Prostate gland (tissue), 2 donors: ENCODE measurements around the gene SPC24. TPM values are rescaled to one million over a fixed set of nuclear protein-coding genes. Genes with fewer than 3 reads are reported as not detected.
"Not testable (repeated sequence)": the region's sequence is repeated elsewhere in the genome, so short reads cannot be mapped to it uniquely, and the experiment has no call there.

Experiments
- DNase-seq: peaks from one replicate; pipeline ENCODE4 v3.0.0-alpha.2; 2019; ENCODE audit warnings: low spot score
- H3K27ac ChIP-seq, 2 donors: fragments of 200-600 bp; sonication (generic); 2 replicates each; pipeline ENCODE4 v1.5.1; 2017 to 2019
- H3K27me3 ChIP-seq: fragments of 200-600 bp; sonication (generic); replicated peaks from 2 replicates; pipeline ENCODE4 v1.5.1; 2019; ENCODE audit not compliant: insufficient read depth
- H3K36me3 ChIP-seq, 2 donors: fragments of 200-600 bp; sonication (generic); 1 replicate in 1 of 2; 2 replicates in 1 of 2; pipeline versions ENCODE4 v1.5.1 to v1.8.1; 2017 to 2019
- H3K4me1 ChIP-seq: fragments of 200-600 bp; sonication (generic); replicated peaks from 2 replicates; pipeline ENCODE4 v1.5.1; 2019
- H3K4me3 ChIP-seq, 2 donors: fragments of 200-600 bp; sonication (generic); 2 replicates each; pipeline ENCODE4 v1.5.1; 2017 to 2019
- H3K9me3 ChIP-seq: fragments of 200-600 bp; sonication (generic); 2 replicates; pipeline ENCODE4 v1.5.1; 2017
- CTCF ChIP-seq, 4 experiments: fragments of 200-600 bp in 2 of 4; fragments of 450-650 bp in 2 of 4; sonication (generic) in 2 of 4; IDR thresholded peaks; 1 replicate in 3 of 4; 2 replicates in 1 of 4; pipeline ENCODE4 v1.5.1; 2016 to 2019; ENCODE audit warnings: antibody characterized with exemption in 4 of 4, mild to moderate bottlenecking in 2 of 4, moderate library complexity in 2 of 4
- POLR2A ChIP-seq: fragments of 450-650 bp; IDR thresholded peaks from one replicate; pipeline ENCODE4 v1.6.1; 2016; ENCODE audit warnings: antibody characterized with exemption, mild to moderate bottlenecking
- POLR2AphosphoS5 ChIP-seq: sonication (generic); formaldehyde crosslinking; IDR thresholded peaks from one replicate; pipeline ENCODE4 v1.6.1; 2017; ENCODE audit warnings: antibody characterized with exemption
- WGBS: methylation state at CpG from one replicate; pipeline ENCODE4 v1.1.5; 2018; 5-methylcytosine and 5-hydroxymethylcytosine counted together
- intact Hi-C: fragments of 100-400 bp; cut with DNase I; formaldehyde crosslinking; loops from one replicate; pipeline ENCODE4 v1.14.2; 2022
- total RNA-seq, 2 donors: library from RNA; depleted of rRNA; stranded (reverse); fragments of >200 nt; gene quantifications; one replicate each; pipeline ENCODE4 v1.1.0, GENCODE V29; 2016

SPC24 gene
- total RNA-seq, 2 donors from 2014 or later, result 0.73 to 5.0 TPM

- no peak for TF ChIP-seq POLR2AphosphoS5
- no peak for TF ChIP-seq CTCF (IDR thresholded peaks at IDR 0.05)
- no peak for TF ChIP-seq POLR2A
- H3K27ac ChIP-seq, result peak overlapping the region; percentile 23 to 36
- H3K4me1 ChIP-seq, result no peaks in the 10 kb centered on the region
- no peak for DNase-seq
- intact Hi-C loops, result no loop called here
- no peaks in the 10 kb centered on the region for H3K9me3 ChIP-seq
- H3K27me3 ChIP-seq, result no peaks in the 10 kb centered on the region
- H3K4me3 ChIP-seq, result no peak overlapping the region
- WGBS, result 66% methylated on average over 11 of the region's 11 CpGs
- peaks cover 0 to 11% of the 10 kb centered on the region in 2 donors for H3K36me3 ChIP-seq
Measured at GRCh38 chr19:11179716-11180297, 24.2 kb upstream of the SPC24 start.

GRCh38 chr19:11179145-11179465 lies 23.5 kb upstream of the SPC24 start:
- H3K4me3 ChIP-seq, result not testable (repeated sequence)
- Histone ChIP-seq H3K27ac (peak overlapping the region in 1 of 2 donors; percentile 29), H3K36me3 (peaks cover 0 to 11% of the 10 kb centered on the region in 2 donors)

GRCh38 chr19:11177592-11177991 lies 22.0 kb upstream of the SPC24 start:
- Histone ChIP-seq H3K36me3 (peaks cover 0 to 11% of the 10 kb centered on the region in 2 donors), H3K4me1 (no peaks in the 10 kb centered on the region), H3K4me3 (no peak overlapping the region), H3K9me3 (no peaks in the 10 kb centered on the region), H3K27me3 (no peaks in the 10 kb centered on the region), H3K27ac (no peak overlapping the region)
- intact Hi-C loops, result no loop called here
- no peak for DNase-seq
- no peak for TF ChIP-seq CTCF (IDR thresholded peaks at IDR 0.05)
- no peak for TF ChIP-seq POLR2AphosphoS5
- no peak for TF ChIP-seq POLR2A
- 88% methylated on average over 9 of the region's 9 CpGs for WGBS

More at GRCh38 chr19:11179145-11179465, 23.5 kb upstream of the SPC24 start:
- H3K27me3 ChIP-seq, intact Hi-C loops, H3K4me1 ChIP-seq, DNase-seq, H3K9me3 ChIP-seq: not testable (repeated sequence)
- 89% methylated on average over 9 of the region's 9 CpGs for WGBS

- H3K4me3 ChIP-seq, result no peak overlapping the region
- H3K36me3 ChIP-seq, result peaks cover 0 to 11% of the 10 kb centered on the region in 2 donors
- WGBS, result 89% methylated on average over 18 of the region's 18 CpGs
- DNase-seq, result no peak
- TF ChIP-seq CTCF (IDR thresholded peaks at IDR 0.05) (no peak), POLR2AphosphoS5 (no peak), POLR2A (no peak)
- intact Hi-C loops, result no loop called here
- no peaks in the 10 kb centered on the region for H3K27me3 ChIP-seq
- H3K9me3 ChIP-seq, result no peaks in the 10 kb centered on the region
- no peak overlapping the region for H3K27ac ChIP-seq
- no peaks in the 10 kb centered on the region for H3K4me1 ChIP-seq
Measured at GRCh38 chr19:11176466-11177193, 21.0 kb upstream of the SPC24 start.

- Histone ChIP-seq H3K27me3 (no peaks in the 10 kb centered on the region), H3K27ac (no peak overlapping the region), H3K9me3 (no peaks in the 10 kb centered on the region), H3K36me3 (peaks cover 0 to 11% of the 10 kb centered on the region in 2 donors), H3K4me1 (no peaks in the 10 kb centered on the region), H3K4me3 (no peak overlapping the region)
- intact Hi-C loops, result no loop called here
- no peak for DNase-seq
- no peak for TF ChIP-seq POLR2A
- TF ChIP-seq CTCF (IDR thresholded peaks at IDR 0.05), result no peak
- TF ChIP-seq POLR2AphosphoS5, result no peak
- WGBS, result 94% methylated on average over 7 of the region's 7 CpGs
Measured at GRCh38 chr19:11175920-11176319, 20.3 kb upstream of the SPC24 start.
